NCI-H2227 treated with DMSO at 0.1 percent for 48 hours (cell line): Measurements from ENCODE around the gene SLC34A1.
"Not testable (repeated sequence)": the region's sequence is repeated elsewhere in the genome, so short reads cannot be mapped to it uniquely, and the experiment has no call there.

Experiments used
- DNase-seq: peaks from one replicate; lab custom pipeline; 2025; lab: John Stamatoyannopoulos, UW

The SLC34A1 gene

DNA sequence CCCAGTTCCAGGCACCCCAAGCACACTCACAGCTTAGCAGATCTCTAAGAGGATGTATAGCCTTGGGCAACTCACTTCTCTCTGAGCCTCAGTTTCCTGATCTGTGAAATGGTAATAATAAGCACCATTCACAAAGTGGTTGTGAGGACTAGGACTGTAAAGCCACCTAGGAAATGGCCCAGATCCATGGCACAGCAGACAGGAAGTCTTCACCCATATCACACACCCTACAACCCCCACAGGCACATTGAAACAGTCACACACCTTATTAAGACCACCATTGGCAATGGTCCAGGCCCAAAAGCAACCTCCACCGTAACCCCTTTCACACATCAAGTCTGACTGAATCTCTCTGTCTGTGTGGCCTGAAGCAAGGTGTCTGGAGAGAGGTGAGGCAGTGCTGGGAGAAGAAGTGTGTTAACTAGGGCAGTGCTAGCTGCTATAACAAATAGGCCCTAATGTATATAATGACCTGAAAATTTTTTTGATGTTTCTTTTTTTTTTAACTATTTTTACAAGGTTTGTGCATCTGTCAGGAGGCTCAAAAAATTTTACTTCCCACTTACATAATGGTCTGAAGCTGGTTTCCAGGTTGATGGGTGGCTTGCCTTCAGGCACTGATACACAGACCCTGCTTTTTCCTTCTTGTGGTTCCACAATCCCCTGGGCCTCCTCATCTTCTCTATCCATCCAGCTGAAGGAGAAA, 28.9 kb upstream of the SLC34A1 start:
- DNase-seq, result no peak

DNA sequence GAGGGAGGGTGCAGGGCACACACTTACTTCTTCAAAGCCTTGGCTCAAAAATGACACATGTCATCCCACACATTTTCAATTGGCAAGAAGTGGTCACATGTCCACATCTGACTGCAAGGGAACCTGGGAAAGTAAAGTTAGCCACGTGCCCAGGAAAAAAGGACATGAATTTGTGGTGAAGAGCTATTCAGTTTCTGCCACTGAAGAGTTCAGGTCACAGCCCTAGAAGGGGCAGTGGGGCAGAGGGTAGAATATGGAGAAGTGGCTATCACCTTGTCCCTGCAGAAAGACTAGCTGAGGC, 28.4 kb upstream of the SLC34A1 start:
- DNase-seq, result no peak

DNA sequence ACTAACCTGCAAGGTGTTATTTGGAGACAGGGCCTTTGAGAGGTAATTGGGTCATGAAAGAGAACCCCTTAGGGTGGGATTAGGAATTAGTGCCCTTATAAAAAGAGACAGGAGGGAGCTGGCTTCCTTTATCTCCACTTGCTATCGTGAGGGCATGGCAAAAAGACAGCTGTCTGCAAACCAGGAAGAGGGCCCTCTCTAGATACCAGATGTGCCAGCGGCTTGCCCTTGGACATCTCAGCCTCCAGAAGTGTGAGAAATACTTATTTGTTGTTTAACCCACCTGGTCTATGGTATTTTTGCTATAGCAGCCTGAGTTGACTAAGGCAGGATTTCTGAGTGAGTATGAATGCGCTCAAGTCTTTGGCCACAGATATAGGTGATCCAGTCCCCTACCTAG, 27.5 kb upstream of the SLC34A1 start:
- no peak for DNase-seq

DNA sequence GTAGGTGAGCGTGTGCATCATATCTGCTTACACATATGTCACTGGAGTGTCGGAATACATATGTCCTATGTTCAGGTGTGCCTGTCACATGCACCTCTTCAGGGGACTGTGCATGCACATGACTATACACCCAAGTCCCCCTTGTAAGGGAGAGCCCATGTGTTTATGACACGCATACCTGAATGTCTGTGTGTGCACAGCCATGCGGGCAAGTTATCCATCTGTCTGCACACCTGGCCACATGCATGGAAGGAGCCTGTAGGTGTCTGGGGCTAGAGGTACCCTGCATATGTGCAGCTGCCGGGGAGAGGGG, 27.1 kb upstream of the SLC34A1 start:
- no peak for DNase-seq

DNA sequence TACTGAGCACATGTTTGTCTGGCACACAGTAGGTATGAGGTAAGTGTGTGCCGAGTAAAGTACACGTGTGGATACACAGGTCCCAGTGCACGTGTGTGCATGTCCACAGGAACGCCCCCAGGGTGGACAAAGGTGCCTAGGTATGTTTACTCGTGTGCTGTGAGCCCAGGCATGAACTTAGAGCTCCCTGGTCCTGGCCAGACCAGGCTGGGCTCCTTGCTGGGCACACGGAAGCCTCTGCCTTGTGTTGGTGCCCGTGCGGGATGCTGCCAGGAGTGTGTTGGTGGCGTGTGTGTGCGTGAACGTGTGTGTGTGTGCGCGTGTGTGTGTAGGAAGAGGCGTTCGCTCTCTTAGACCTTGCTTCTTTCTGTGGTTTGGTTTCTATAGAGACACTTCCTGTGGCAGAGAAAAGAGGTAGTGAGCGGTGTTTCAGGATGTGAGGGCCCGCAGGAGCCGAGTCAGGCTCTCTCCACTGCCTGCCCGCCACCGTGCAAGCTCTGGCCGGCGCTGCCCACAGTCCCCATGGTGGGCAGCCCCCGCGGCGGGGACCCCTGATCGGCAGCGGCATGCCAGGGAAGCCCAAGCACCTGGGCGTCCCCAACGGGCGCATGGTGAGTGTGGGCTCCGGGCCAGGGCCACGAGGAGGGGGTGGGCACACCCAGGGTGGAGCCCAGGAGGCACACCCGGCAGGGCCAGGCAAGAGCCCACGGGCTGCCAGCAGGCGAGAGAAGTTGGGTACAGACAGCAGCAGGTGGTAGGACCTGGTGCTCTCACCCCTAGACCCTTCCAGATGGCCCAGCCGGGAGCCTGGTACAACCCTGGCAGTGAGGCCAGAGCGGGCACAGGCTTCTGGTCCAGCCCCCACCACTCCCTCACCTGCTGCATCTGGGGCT, 26.5 kb upstream of the SLC34A1 start, which contains the start of gene RGS14:
TSS of gene RGS14 (plus strand) at position 466 of the 893 bp plus-strand sequence. CDS start at position 567, 101 bp downstream.
- peak; percentile 8 for DNase-seq

DNA sequence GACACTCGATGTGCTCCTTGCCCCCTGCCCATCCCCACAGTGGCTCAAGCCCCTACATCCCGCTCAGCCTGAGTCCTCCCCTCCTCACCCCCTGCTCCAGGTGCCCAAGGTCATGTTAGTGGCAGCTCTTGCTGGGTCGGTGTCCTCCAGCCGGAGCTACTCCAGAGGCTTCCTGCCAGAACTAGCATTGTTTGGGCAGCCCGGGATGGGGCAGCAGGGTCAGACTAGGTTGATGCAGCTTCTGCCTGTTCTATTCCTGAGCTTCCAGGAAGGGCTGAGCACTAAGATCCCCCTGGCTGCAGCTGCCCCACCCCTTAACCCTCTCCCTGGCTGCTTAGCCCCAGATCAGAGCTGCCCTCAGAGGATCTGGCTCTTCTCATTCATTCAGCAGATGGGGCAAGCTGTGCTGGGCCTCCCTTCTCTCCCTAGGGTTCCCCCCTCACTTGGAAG, 25.8 kb upstream of the SLC34A1 start:
- DNase-seq, result no peak

DNA sequence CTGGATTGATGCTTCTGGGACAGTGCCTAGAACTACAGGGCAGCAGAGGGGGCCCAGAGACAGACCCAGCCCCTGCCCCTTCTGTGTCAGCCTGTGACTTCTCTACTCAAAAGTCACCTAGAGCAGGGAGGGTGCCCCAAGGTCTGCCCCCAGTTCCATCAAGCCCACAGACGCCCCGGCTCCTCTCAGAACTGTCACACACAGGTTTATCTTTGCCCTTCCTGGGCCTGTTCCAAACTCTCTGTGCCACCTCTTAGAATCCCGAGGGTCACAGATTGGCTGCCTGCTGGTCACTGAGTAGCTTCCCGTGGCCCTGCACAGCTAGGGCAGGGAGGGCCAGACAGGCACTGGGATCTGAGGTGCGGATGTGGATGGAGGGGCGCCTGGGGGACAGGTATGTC, 24.8 kb upstream of the SLC34A1 start:
- DNase-seq, result no peak

DNA sequence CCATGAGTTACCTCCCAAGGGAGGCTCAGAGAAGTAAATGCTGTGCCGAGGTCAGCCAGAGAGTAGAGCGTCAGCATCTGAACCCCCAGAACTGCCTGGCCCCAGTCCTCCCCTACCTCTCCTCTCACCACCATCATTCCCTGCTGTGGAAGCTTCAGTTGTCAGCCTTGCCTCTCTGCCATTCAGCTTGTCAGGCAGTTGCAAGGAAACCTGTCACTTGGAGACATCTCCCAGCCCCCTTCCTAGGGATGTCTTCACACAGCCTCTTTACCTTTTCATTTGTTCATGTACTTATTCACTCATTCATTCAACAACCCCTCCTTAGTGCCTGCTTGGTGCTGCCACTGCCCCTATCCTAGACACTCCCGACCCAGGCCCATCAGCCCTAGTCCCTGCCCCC, 24.4 kb upstream of the SLC34A1 start:
- no peak for DNase-seq

DNA sequence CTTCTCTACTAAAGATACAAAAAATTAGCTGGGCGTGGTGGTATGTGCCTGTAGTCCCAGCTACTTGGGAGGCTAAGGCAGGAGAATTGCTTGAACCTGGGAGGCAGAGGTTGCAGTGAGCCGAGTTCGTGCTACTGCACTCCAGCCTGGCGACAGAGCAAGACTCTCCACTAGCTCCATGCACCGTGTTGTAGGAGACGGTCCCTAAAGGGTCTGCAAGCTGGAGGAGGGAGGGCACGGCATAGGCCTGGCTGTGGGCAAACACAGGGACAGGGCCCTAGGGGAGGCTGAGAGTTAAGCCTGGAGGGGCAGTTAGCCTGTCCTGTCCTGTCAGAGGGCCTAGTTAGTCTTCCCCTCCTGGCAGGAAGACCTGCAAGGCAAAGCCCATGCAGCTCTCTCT, 23.5 kb upstream of the SLC34A1 start:
- not testable (repeated sequence) for DNase-seq

DNA sequence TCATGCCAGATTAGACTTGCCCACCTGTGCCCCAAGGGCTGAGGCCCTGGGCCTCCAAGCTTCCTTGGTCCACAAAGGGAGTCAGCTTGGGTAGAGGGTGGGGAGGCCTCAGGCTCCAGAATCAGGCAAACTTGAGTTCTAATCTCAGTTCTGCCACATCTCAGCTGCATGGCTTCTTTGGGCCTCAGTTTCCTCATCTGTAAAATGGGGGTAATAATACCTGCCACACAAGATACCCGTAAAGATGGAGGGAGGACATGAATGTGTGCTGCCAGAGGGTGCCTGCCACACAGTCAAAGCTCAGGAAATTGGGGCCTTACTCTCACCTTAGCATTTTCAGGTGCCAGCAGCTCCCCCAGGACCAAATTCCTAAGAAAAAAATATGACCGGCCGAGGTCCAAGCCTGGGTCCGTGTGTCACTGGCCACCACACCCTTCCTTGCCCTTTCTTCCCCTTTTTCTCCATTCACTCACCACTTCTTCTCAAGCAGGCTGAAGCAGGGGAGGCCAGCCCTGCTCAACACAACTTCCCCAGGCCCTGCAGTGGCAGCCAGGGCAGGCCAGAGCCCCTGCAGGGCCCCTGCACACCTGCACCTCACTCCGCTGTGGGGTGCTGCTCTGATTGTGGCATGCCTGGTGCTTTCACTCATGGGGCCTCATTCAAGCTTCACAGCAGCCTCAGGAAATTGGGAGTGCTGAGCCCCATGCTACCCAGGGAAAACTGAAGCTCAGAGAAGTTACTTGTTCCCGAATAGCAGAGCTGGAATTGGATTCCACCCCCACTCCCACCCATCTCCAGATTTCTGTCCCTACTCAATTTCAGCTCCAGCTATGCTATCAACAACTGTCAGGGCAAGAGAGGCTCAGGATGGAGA, 22.6 kb upstream of the SLC34A1 start:
- DNase-seq, result no peak

DNA sequence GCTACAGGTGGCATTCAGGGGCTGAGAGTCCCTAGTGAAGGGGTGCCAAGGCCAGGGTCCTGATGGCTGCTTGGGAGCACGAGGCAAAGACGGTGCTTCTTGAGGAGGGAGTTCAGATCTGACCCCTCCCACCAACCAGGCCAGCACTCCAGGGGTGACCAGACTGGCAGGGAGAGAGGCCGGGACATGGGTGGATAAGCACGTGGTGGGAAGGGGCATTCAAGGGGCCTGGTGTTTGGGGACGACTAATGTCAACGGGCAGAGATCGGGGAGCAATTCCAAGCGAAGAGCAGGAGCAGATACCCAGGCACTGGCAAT, 22.0 kb upstream of the SLC34A1 start:
- no peak for DNase-seq

DNA sequence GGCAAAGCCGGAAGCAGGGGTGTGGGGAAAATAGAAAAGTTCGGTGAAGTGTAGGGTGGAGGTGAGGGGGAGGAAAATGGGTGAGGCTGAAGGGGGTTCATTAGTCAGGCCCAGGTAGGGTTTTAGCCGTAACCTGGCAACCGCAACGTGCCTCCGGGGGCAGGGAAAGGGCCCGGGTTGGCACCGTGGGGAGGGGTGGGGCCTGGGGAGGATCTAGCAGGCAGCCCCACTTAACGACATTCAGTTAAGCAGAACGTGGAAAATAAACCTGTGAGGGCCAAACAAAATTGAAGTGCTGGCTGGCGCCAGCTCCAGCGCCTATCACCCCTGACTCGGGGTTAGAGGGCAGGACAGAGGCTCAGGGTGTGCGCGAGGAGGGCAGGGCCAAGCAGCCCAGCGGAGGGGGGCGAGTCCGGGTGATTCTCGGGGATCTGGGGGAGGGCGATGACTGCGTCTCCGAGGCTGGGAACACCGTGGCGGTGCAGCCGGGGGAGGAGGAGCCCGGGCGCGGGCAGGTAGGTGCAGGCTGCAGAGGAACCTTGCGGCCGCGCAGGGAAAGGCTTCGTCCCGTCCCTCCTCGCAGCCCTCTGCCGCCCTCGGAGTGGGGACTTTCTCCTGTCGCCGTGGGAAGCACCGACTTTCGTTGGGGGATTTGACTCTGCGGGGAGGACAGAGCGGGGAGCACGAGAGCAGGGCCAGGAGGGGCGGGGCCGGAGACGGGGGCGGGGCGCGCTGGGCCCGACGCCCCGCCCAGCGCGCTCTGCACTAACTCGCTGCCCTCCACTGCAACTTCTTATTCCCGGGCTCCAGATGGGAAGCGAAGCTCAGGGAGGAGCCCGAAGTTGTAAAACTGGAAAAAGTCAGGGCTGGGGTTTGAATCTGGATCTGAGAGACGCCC, 21.4 kb upstream of the SLC34A1 start:
- DNase-seq, result peak; percentile 60

DNA sequence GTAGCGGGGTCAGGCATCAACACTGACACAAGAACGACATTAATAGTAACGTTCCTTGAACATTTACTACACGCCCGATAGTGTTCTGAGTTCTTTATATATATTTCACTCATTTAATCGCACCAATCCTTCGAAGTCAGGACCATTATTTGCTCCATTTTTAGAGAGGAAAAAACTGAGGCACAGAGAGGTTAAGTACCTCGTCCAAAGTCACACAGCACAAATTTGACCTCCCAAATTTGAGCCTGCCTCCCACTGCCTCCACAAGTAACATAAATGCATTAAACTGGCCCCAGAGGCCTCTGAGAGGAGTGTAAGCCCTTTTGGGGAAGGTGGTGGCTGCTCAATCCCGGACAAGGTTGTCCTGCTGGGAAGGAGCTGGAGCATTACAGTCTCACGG, 20.7 kb upstream of the SLC34A1 start:
- no peak for DNase-seq

DNA sequence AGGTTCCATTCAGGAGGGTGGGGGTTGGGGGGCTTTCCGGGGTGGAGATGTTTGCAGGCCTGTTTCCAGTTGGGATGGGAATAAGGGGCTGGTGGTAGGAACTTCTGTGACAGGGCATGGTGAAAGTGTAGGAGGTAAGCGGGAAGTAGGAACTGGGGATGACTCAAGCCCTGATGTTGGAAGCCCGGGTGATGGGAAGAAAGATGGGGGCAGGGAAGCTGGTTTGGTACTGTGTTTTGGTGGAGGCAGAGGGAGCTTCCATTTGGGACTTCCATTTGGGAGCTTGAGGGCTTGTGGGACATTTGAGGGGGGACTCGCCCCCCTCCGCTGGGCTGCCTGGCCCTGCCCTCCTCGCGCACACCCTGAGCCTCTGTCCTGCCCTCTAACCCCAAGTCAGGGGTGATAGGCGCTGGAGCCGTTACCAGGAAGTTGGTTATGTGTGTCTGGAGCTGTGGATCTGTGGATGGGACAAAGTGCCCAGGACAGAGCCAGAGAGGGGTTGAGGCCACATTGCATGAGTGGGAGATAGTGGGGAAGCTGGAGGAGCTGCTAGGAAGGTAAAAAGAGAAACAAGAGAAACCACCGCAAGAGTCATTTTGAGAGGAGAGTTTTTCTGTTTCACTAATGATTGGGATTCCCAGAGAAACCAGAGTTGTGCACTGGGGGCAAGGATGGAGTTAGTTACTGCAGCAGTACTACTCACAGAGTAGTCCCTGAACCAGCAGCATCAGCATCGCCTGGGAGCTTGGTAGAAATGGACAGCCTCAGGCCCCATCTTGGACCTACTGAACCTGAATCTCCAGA, 19.9 kb upstream of the SLC34A1 start:
- DNase-seq, result no peak

DNA sequence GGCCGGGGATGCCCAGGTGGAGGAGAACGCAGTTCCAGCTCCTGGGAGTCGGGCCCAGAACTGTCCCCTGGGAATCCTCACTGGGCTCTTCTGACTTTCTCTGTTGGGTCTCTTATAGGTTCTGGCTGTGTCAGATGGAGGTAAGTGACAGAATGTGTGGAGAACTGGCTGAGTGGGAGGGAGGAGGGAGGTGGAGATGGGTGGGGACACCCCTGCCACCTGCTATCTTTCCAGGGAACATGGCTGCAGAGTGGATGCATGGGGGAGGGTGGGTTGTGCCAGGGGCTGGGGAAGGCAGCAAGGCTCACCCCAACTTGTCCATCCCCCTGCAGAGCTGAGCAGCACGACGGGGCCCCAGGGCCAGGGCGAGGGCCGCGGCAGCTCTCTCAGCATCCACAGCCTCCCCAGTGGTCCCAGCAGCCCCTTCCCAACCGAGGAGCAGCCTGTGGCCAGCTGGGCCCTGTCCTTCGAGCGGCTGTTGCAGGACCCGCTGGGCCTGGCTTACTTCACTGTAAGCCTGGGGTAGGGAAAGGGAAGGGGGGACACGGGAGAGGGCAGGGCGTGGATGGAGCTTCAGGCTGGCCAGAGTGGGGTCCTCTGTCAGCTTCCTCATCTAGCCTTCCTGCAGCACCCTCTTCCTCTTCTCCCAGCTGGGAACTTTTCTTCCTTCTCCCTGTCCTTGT, 18.2 kb upstream of the SLC34A1 start:
- no peak for DNase-seq

DNA sequence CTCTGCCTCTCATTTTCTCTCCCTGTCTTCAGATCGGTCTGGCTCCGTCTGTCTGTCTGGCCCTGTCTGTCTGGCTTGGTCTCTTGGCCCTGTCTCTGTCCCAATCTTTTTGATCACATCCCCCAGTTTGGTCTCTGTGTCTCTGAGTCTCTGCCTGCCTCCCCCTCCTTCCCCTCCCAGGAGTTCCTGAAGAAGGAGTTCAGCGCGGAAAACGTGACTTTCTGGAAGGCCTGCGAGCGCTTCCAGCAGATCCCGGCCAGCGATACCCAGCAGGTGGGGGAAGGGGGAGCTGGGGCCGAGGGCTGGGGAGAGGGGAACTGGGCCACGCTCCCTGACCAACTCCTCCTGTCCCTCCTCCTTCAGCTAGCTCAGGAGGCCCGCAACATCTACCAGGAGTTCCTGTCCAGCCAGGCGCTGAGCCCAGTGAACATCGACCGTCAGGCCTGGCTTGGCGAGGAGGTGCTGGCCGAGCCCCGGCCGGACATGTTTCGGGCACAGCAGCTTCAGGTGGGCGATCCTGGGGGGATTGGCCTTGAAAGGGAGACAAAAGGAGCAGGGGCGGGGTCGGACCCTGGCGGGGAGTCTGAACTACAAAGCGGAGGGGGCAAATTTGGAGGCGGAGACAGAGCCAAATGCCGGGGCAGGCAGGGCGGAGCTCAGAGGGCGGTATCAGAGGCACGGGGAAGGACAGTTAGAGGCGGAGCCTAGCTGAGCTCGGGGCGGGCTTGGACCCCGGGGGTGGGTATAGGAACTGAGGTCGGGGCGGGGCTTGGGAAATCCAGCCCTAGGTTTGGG, 17.5 kb upstream of the SLC34A1 start:
- DNase-seq, result peak; percentile 9

DNA sequence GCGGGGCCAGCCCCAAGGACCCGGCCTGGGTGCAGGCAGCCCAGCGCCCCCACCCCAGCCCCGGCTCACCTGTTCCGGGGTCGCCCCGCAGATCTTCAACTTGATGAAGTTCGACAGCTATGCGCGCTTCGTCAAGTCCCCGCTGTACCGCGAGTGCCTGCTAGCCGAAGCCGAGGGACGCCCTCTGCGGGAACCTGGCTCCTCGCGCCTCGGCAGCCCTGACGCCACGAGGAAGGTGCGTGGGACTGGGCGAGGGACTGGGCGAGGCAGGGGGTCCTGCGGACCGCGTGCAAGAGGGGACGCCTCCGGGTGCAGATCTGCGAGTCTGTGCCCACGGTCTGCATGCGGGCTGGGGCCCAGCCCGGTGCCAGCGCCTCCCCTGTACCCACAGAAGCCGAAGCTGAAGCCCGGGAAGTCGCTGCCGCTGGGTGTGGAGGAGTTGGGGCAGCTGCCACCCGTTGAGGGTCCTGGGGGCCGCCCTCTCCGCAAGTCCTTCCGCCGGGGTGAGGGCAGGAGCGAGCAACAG, 16.8 kb upstream of the SLC34A1 start:
- no peak for DNase-seq

DNA sequence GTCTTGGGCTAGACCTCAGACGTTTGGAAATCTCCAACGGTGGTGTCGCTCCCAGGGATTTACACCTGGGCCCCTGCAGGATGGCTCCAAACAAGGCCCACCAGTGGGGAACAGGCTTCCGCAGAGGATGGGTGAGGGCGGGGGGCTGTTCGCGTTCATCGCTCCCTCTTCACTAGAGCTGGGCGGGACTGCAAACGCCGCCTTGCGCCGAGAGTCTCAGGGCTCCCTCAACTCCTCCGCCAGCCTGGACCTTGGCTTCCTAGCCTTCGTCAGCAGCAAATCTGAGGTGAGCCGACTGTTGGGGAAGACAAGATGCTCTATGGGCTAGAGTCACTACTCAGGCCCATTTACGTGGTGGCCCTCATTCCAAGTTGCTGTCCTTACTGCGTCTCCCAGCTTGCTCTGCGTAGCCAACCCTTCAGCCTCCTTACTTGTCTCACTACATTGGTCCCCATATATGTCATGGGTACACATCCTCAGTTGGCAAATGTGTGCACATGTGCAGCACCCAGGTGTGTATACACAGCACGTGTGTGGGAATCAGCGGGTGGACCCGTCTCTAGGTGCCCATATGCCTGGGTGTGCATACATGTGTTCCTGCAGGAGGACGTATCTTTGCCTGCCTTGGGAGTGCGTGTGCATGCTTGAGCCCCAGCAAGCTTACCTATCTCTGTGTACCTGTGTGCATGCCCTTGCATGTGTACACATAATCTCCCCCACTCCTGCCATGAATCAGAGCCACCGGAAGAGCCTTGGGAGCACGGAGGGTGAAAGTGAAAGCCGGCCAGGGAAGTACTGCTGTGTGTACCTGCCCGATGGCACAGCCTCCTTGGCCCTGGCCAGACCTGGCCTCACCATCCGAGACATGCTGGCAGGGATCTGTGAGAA, 16.0 kb upstream of the SLC34A1 start:
- DNase-seq, result no peak
